GM18873 (cell line): ENCODE measurements around the gene CDH4.

Source experiments
- ATAC-seq: cut with Tn5 transposase; IDR thresholded peaks from one replicate; pipeline ENCODE4 v1.9.1; 2021; ENCODE audit warnings: mild to moderate bottlenecking, moderate library complexity, moderate number of reproducible peaks; ENCODE audit not compliant: unreplicated experiment, low FRiP score

CDH4 gene

GRCh38 chr20:61605862-61606557, 353.9 kb downstream of the CDH4 start:
- no peak for ATAC-seq

GRCh38 chr20:61608275-61609085, 356.4 kb downstream of the CDH4 start:
- ATAC-seq = no peak

GRCh38 chr20:61609461-61609860, 357.4 kb downstream of the CDH4 start:
- ATAC-seq = no peak

- ATAC-seq = no peak
Measured at GRCh38 chr20:61611401-61612180, 359.5 kb downstream of the CDH4 start.

- no peak for ATAC-seq
Measured at GRCh38 chr20:61613917-61614705, 362.1 kb downstream of the CDH4 start.

GRCh38 chr20:61614706-61615100, 362.6 kb downstream of the CDH4 start:
- ATAC-seq = no peak

GRCh38 chr20:61615806-61616205, 363.7 kb downstream of the CDH4 start:
- ATAC-seq = no peak

GRCh38 chr20:61619751-61620150, 367.7 kb downstream of the CDH4 start:
- no peak for ATAC-seq

- no peak for ATAC-seq
Measured at GRCh38 chr20:61620174-61620573, 368.1 kb downstream of the CDH4 start.

GRCh38 chr20:61621035-61621730, 369.1 kb downstream of the CDH4 start:
- no peak for ATAC-seq

GRCh38 chr20:61621852-61622251, 369.8 kb downstream of the CDH4 start:
- no peak for ATAC-seq

- ATAC-seq = no peak
Measured at GRCh38 chr20:61623451-61623850, 371.4 kb downstream of the CDH4 start.

GRCh38 chr20:61625246-61625645, 373.2 kb downstream of the CDH4 start:
- ATAC-seq = no peak

GRCh38 chr20:61626412-61626811, 374.4 kb downstream of the CDH4 start:
- no peak for ATAC-seq

GRCh38 chr20:61627791-61628415, 375.8 kb downstream of the CDH4 start:
- ATAC-seq = no peak

- ATAC-seq = no peak
Measured at GRCh38 chr20:61628480-61628879, 376.4 kb downstream of the CDH4 start.

- no peak for ATAC-seq
Measured at GRCh38 chr20:61628901-61629601, 377.0 kb downstream of the CDH4 start.

GRCh38 chr20:61629602-61630390, 377.7 kb downstream of the CDH4 start:
- ATAC-seq = no peak
